ENCODE results near the gene ITGAX.

GRCh38 chr16:31330553-31330890, 24.5 kb upstream of the ITGAX start:
- TF ChIP-seq POLR2AphosphoS5 (IDR thresholded peaks at IDR 0.05; ENCODE audit: borderline replicate concordance, low read depth, low read length) (no peak), EZH2 (IDR thresholded peaks at IDR 0.05) (no peak), FOXP2 (optimal IDR thresholded peaks at IDR 0.05; ENCODE audit: control extremely low read depth, extremely low read length, insufficient read depth) (no peak)

All from SK-N-MC (cell line).